Endothelial cell of umbilical vein (primary cell): ENCODE results near the gene MMP11. TPM values are rescaled to one million over a fixed set of nuclear protein-coding genes. Genes with fewer than 3 reads are reported as not detected.

Experiments used
- BruUV-seq: library from RNA; stranded (reverse); fragments of 400-500 nt; replicated peaks from 2 replicates; lab custom pipeline; 2021; lab: Mats Ljungman, UMichigan
- CTCF ChIA-PET: fragments of 300-600, 350-600 bp; sonication (Branson Sonifier 250); formaldehyde crosslinking; loops from one replicate; lab custom pipeline; 2021; ENCODE audit warnings: antibody characterized with exemption, inconsistent platforms; lab: Charles Lee
- POLR2A ChIA-PET: fragments of 300-600, 350-600 bp; sonication (Branson Sonifier 250); formaldehyde crosslinking; loops from one replicate; lab custom pipeline; 2021; ENCODE audit warnings: antibody characterized with exemption, inconsistent platforms; lab: Charles Lee
- DNase-seq: peaks from one replicate; pipeline ENCODE4 v3.0.0-alpha.2; 2011; ENCODE audit warnings: low read depth, low spot score
- FAIRE-seq: peaks from 2 replicates; lab custom pipeline; 2011; peaks lifted over from hg19 to GRCh38; lab: Jason Lieb, UNC
- H2AFZ ChIP-seq: 2 replicates; pipeline ENCODE4 v1.6.0; 2012; ENCODE audit warnings: low read depth, low read length, control low read depth, inconsistent platforms
- H3K27ac ChIP-seq: 2 replicates; pipeline ENCODE4 v1.5.1; 2011; ENCODE audit warnings: low read depth, mild to moderate bottlenecking, control low read depth, low read length, moderate library complexity; ENCODE audit not compliant: insufficient read depth
- H3K27me3 ChIP-seq, 2 experiments: 2 replicates each; pipeline versions ENCODE4 v1.6.0 to v1.6.1; 2011; ENCODE audit warnings: low read length in 2 of 2, mixed read lengths in 1 of 2; ENCODE audit not compliant: control insufficient read depth in 2 of 2, insufficient read depth in 2 of 2
- H3K36me3 ChIP-seq, 2 experiments: 2 replicates in 1 of 2; 3 replicates in 1 of 2; pipeline ENCODE4 v1.5.1; 2011; ENCODE audit warnings: low read length in 2 of 2, mild to moderate bottlenecking in 1 of 2, moderate library complexity in 1 of 2; ENCODE audit not compliant: control insufficient read depth in 2 of 2, insufficient read depth in 2 of 2; ENCODE audit errors: extremely low read depth in 1 of 2
- H3K4me1 ChIP-seq: 3 replicates; pipeline ENCODE4 v1.5.1; 2011; ENCODE audit warnings: mild to moderate bottlenecking, low read length; ENCODE audit not compliant: control insufficient read depth, insufficient read depth; ENCODE audit errors: extremely low read depth
- H3K4me2 ChIP-seq: 2 replicates; pipeline ENCODE4 v1.6.1; 2011; ENCODE audit warnings: low read length, control low read depth, mixed read lengths; ENCODE audit not compliant: insufficient read depth
- H3K4me3 ChIP-seq, 3 experiments: fragments of 200-600 bp in 1 of 3; sonication (generic), shearing (Covaris generic) in 1 of 3; replicated peaks in 1 of 3; 2 replicates each; pipeline ENCODE4 v1.5.1; 2011 to 2016; ENCODE audit warnings: control low read depth in 3 of 3, low read length in 3 of 3, mild to moderate bottlenecking in 2 of 3, inconsistent platforms in 1 of 3, low read depth in 1 of 3, moderate library complexity in 1 of 3; ENCODE audit not compliant: insufficient read depth in 1 of 3
- H3K79me2 ChIP-seq: 2 replicates; pipeline ENCODE4 v1.6.0; 2012; ENCODE audit warnings: low read length, inconsistent platforms; ENCODE audit not compliant: control insufficient read depth, insufficient read depth
- H3K9ac ChIP-seq: replicated peaks from 2 replicates; pipeline ENCODE3; 2011; ENCODE audit warnings: low read length, control low read depth; ENCODE audit not compliant: insufficient read depth; ENCODE audit errors: extremely low read depth
- H3K9me1 ChIP-seq: replicated peaks from 3 replicates; pipeline ENCODE4 v1.6.0; 2011; ENCODE audit warnings: mild to moderate bottlenecking, low read length; ENCODE audit not compliant: control insufficient read depth, insufficient read depth; ENCODE audit errors: extremely low read depth
- H3K9me3 ChIP-seq: replicated peaks from 2 replicates; pipeline ENCODE4 v1.5.1; 2012; ENCODE audit warnings: low read length, inconsistent platforms; ENCODE audit not compliant: control insufficient read depth, insufficient read depth
- H4K20me1 ChIP-seq: replicated peaks from 2 replicates; pipeline ENCODE3; 2011; ENCODE audit warnings: mild to moderate bottlenecking, low read length; ENCODE audit not compliant: control insufficient read depth, insufficient read depth; ENCODE audit errors: extremely low read depth
- CTCF ChIP-seq, 2 donors: IDR thresholded peaks; 1 replicate in 1 of 2; 2 replicates in 1 of 2; pipeline ENCODE4 v1.5.1; 2011; ENCODE audit warnings: low read length in 2 of 2, mild to moderate bottlenecking in 2 of 2, moderate library complexity in 2 of 2, control low read depth in 1 of 2, inconsistent platforms in 1 of 2, low read depth in 1 of 2; ENCODE audit not compliant: insufficient read depth in 1 of 2; ENCODE audit errors: extremely low read depth in 1 of 2
- EZH2 ChIP-seq: IDR thresholded peaks from 2 replicates; pipeline ENCODE4 v1.6.1; 2012; ENCODE audit warnings: borderline replicate concordance, low read depth, mild to moderate bottlenecking, moderate library complexity, low read length, inconsistent platforms; ENCODE audit not compliant: severe bottlenecking
- FOS ChIP-seq: IDR thresholded peaks from 2 replicates; pipeline ENCODE4 v1.6.1; 2011; ENCODE audit warnings: mild to moderate bottlenecking, low read length, moderate library complexity, borderline replicate concordance; ENCODE audit not compliant: insufficient read depth
- GATA2 ChIP-seq: IDR thresholded peaks from 2 replicates; pipeline ENCODE4 v1.7.0; 2011; ENCODE audit warnings: low read depth, mild to moderate bottlenecking, moderate library complexity, mixed read lengths, low read length; ENCODE audit not compliant: insufficient read length, insufficient read depth
- JUN ChIP-seq: IDR thresholded peaks from 2 replicates; pipeline ENCODE4 v1.6.1; 2011; ENCODE audit warnings: borderline replicate concordance, low read depth; ENCODE audit not compliant: insufficient read length, insufficient read depth
- MYC ChIP-seq: IDR thresholded peaks from one replicate; pipeline ENCODE4 v1.6.1; 2011; ENCODE audit warnings: mild to moderate bottlenecking, low read depth, low read length
- POLR2A ChIP-seq: IDR thresholded peaks from 2 replicates; pipeline ENCODE4 v1.6.1; 2012; ENCODE audit warnings: low read depth, mild to moderate bottlenecking, control low read depth, low read length
- POLR2AphosphoS5 ChIP-seq: IDR thresholded peaks from 2 replicates; pipeline ENCODE4 v1.6.1; 2012; ENCODE audit warnings: low read depth, mild to moderate bottlenecking, control low read depth, low read length, moderate library complexity; ENCODE audit not compliant: insufficient read depth
- dilution Hi-C: fragments of 300-500 bp; cut with MboI; formaldehyde crosslinking; loops from one replicate; pipeline ENCODE4 v1.15.0; 2019; ENCODE audit warnings: low sequenced_read_pairs; ENCODE audit not compliant: extremely low pct_ligation_motif_present
- intact Hi-C: fragments of 100-400 bp; cut with micrococcal nuclease; formaldehyde crosslinking; loops from one replicate; pipeline ENCODE4 v1.10.0; 2022
- polyA plus RNA-seq, 4 experiments: library from polyadenylated mRNA; depleted of rRNA in 3 of 4; stranded (reverse) in 3 of 4; unstranded in 1 of 4; fragments of >200 nt; gene quantifications; 2 replicates each; pipeline versions ENCODE4 v1.2.1 to v1.2.3, GENCODE V29; 2011 to 2012; ENCODE audit warnings: missing spikeins in 1 of 4
- total RNA-seq: library from RNA; stranded (reverse); gene quantifications from 2 replicates; pipeline ENCODE4 v1.2.3, GENCODE V29; 2021
- TF ChIP-seq, protein P1 (sequence below): IDR thresholded peaks from 2 replicates; pipeline ENCODE4 v1.6.1; 2011; ENCODE audit not compliant: insufficient read depth, insufficient read length

The MMP11 gene
- total and polyA plus RNA-seq, 2 donors (not counting 3 experiments of a cell fraction or from before 2014, with no cell fraction given) = 10.3 to 16.9 TPM

DNA sequence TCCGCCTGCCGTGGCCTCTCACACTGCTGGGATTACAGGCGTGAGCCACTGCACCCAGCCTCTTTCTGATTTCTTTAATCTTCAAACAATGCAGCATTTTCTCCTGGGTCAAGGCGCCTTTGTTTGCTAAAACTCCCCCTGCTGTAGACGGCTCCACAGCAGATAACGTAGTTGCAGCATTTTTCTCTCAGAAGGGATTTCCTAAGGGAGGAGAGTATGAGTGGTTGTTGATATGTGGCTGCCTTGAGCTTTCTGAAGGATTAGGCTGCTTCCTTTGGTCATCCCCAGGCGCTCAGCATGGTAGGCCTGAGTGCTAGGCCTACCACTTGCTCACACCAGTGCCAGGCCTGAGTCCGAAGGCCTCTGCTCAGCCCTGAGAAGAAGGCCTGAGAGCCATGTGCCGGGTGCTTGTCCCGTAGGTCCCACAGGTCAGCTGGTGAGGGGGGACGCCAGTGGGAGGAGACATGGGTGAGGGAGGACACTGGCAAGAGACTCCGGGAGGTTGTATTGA is 32.2 kb downstream of the MMP11 start:
- ChIA-PET POLR2A (no interaction called here), CTCF (interaction anchor here (1.4 kb wide), 1 partner anchor 34 kb away, joined by 6 read pairs; no protein-coding TSS in a partner anchor)
- DNase-seq (no peak), FAIRE-seq (no peak)
- H3K4me3 ChIP-seq = no peak overlapping the region
- no peaks in the 10 kb centered on the region for H3K79me2 ChIP-seq
- peaks cover 24 to 45% of the 10 kb centered on the region in 2 experiments for H3K36me3 ChIP-seq
- no peaks in the 10 kb centered on the region for H3K4me1 ChIP-seq
- H3K27me3 ChIP-seq = no peaks in the 10 kb centered on the region
- intact Hi-C loops = no loop called here
- H4K20me1 ChIP-seq = no peaks in the 10 kb centered on the region
- H2AFZ ChIP-seq = no peak overlapping the region
- TF ChIP-seq FOS = no peak
- no peak for TF ChIP-seq MYC
- TF ChIP-seq POLR2A = no peak
- TF ChIP-seq POLR2AphosphoS5 = no peak
- TF ChIP-seq GATA2 = no peak
- TF ChIP-seq CTCF (IDR thresholded peaks at IDR 0.05; ENCODE audit: extremely low read depth in 1 of 2, insufficient read depth in 1 of 2, low read depth in 1 of 2, low read length in 2 of 2) = no peak
- TF ChIP-seq, protein P1, sequence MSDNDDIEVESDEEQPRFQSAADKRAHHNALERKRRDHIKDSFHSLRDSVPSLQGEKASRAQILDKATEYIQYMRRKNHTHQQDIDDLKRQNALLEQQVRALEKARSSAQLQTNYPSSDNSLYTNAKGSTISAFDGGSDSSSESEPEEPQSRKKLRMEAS = no peak
- no peak for TF ChIP-seq JUN
- no peak for TF ChIP-seq EZH2
- no peak overlapping the region for H3K9ac ChIP-seq
- no peaks in the 10 kb centered on the region for H3K9me3 ChIP-seq
- no peak overlapping the region for H3K4me2 ChIP-seq
- H3K9me1 ChIP-seq = no peaks in the 10 kb centered on the region
- dilution Hi-C loops = no loop called here
- BruUV-seq = no TSS peak
- H3K27ac ChIP-seq = no peak overlapping the region
